GM10266 (cell line): ENCODE measurements around the gene NIPAL4.

Experiments
- DNase-seq: peaks from one replicate; pipeline ENCODE4 v3.0.0; 2012; ENCODE audit errors: extremely low spot score
- TF ChIP-seq, protein P1 (sequence below): IDR thresholded peaks from 2 replicates; pipeline ENCODE4 v1.5.1; 2012; ENCODE audit warnings: mild to moderate bottlenecking, low read depth; ENCODE audit not compliant: control insufficient read depth, insufficient read depth; ENCODE audit errors: missing control alignments

NIPAL4 gene

DNA sequence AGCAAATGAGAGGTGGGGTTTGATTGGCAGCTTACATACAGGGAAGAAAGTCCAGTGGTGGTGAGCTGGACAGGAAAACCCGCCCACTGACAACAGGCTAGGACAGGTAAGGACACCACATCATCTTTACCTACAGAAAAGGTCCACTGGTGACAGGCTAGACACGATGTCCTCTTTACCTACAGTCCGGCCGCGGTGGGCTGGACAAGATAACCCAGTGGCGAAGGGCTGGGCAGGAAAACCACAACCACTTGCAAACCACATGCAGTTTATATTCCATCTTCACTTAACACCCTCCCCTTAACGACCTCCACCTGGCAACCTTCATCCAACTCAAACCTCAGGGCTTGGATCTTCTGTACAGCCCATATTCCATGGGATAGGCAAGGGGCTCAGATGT lies 5.0 kb upstream of the NIPAL4 start:
- DNase-seq: no peak
- TF ChIP-seq, protein P1, sequence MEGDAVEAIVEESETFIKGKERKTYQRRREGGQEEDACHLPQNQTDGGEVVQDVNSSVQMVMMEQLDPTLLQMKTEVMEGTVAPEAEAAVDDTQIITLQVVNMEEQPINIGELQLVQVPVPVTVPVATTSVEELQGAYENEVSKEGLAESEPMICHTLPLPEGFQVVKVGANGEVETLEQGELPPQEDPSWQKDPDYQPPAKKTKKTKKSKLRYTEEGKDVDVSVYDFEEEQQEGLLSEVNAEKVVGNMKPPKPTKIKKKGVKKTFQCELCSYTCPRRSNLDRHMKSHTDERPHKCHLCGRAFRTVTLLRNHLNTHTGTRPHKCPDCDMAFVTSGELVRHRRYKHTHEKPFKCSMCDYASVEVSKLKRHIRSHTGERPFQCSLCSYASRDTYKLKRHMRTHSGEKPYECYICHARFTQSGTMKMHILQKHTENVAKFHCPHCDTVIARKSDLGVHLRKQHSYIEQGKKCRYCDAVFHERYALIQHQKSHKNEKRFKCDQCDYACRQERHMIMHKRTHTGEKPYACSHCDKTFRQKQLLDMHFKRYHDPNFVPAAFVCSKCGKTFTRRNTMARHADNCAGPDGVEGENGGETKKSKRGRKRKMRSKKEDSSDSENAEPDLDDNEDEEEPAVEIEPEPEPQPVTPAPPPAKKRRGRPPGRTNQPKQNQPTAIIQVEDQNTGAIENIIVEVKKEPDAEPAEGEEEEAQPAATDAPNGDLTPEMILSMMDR: no peak

- TF ChIP-seq, protein P1: no peak
- DNase-seq: no peak
Measured at GRCh38 chr5:157456301-157456700, 3.7 kb upstream of the NIPAL4 start.

- no peak for DNase-seq
- TF ChIP-seq, protein P1: no peak
Measured at GRCh38 chr5:157457391-157457790, 2.6 kb upstream of the NIPAL4 start.

GRCh38 chr5:157458835-157459234 lies 1.2 kb upstream of the NIPAL4 start:
- TF ChIP-seq, protein P1: no peak
- no peak for DNase-seq

DNA sequence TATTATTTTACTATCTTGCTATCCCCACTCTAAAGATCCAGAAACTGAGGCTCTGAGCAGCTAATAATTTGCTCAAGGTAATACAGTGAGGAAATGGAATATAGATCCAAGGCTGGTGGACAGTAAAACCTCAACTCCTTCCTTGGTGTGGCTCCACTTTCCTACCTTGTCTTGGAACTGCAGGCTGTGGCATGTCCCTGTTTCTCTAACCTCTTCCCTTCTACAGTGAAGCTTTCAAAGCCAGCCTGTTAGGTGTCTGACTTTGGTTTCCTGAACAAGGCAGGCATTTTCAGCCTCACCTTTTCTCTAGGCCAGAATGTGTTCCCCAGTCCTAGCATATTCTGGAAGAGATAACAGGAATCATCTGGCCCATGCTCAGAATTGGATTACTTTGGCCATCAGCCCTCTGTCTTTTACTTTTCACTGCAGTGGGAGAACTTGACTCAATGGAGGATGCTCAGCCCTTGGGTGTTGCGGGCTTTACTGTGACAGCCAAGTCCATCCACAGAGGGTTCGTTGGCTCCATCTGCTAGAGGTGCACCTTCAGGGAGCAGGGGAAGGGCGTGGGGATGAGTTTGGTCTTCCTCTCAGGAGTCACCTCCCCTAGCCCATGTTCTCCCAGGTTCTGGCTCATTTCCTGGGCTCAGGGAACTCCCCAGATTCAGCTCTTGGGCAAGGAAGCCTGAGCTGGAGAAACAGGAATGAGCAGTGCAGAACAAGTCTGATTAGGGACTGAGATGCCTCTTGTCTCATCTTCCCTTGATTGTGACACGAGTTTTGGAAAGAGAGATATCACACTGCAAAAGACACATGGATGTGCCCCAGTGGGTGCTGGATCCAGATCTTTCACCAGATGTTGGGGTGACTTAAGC lies 1.1 kb downstream of the NIPAL4 start:
- TF ChIP-seq, protein P1: no peak
- DNase-seq: no peak

- DNase-seq: no peak
- TF ChIP-seq, protein P1: no peak
Measured at GRCh38 chr5:157463081-157463480, 3.1 kb downstream of the NIPAL4 start.
